ENCODE measurements around the gene ARHGAP32.
"Not testable (repeated sequence)": the region's sequence is repeated elsewhere in the genome, so short reads cannot be mapped to it uniquely, and the experiment has no call there.

The ARHGAP32 gene

DNA sequence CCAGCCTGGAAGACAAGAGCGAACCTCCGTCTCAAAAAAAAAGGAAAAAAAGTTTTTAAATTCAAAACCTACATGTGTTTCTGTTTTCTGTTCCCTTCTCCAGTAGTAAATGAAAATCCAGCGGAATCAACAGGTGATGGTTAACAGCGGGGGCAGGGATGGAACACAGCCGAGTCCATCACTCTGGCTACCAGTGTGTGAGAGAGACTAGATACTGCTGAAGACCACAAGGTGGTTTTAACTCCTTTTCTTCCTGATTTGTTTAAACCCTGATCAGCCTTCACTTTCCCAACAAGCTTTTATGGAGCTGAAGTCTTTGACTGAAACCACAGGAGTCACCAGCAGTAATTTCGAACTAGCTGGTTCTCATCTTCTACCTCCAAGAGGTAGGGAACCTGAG is 3.6 kb upstream of the ARHGAP32 start:
- DNase-seq, result no peak

GRCh38 chr11:129191649-129192048 is 476 bp downstream of the ARHGAP32 start:
- no peak for DNase-seq

- DNase-seq, result no peak
Measured at GRCh38 chr11:129190087-129190486, 2.0 kb downstream of the ARHGAP32 start.

- no peak for DNase-seq
Measured at GRCh38 chr11:129189646-129190045, 2.5 kb downstream of the ARHGAP32 start.

GRCh38 chr11:129185082-129185481 is 7.0 kb downstream of the ARHGAP32 start:
- not testable (repeated sequence) for DNase-seq

DNA sequence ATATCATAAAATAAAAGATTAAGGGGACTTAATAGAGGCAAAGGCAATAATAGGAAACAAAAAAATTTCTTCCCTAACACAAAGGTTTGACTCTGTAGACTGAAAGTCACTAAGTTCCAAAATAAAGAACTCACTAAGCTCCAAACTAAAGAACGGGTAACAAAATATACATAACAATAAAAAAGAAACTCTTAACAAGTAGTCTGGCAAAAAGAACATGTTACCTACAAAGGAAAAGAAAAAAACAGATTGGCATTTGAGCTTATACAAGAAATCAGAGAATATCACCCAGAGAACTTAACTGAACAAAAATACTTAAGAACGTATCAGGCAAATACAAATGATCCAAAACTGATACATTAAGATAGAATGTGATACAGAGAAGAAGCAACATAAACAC is 7.5 kb downstream of the ARHGAP32 start:
- DNase-seq, result no peak

DNA sequence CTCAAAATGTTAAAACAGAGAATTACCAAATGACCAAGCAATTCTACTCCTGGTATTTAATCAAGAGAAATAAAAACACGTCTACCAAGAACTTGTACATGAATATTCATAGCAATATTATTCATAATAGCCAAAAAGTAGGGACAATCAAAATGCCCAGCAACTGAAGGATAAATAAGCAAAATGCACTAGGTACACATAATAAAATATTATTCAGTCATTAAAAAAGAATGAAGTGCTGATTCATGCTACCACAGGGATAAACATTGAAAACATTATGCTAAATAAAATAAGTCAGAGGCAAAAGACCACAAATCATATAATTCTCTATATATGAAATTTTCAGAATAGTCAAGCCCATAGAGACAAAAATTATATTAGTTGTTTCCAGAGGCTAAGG is 24.8 kb downstream of the ARHGAP32 start:
- DNase-seq, result no peak

- no peak for DNase-seq
Measured at GRCh38 chr11:129163714-129164164, 28.4 kb downstream of the ARHGAP32 start.

DNA sequence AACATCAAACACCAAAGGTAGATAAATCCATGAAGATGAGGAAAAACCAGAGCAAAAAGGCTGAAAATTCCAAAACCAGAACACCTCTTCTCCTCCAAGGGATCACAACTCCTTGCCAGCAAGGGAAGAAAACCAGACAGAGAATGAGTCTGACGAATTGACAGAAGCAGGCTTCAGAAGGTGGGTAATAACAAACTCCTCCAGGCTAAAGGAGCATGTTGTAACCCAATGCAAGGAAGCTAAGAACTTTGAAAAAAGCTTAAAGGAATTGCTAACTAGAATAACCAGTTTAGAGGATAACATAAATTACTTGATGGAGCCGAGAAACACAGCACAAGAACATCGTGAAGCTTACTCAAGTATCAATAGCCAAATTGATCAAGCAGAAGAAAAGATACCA is 35.0 kb downstream of the ARHGAP32 start:
- DNase-seq, result not testable (repeated sequence)

GRCh38 chr11:129155745-129156144 is 36.4 kb downstream of the ARHGAP32 start:
- DNase-seq, result no peak

GRCh38 chr11:129148487-129148886 is 43.6 kb downstream of the ARHGAP32 start:
- DNase-seq, result no peak

GRCh38 chr11:129146191-129146590 is 45.9 kb downstream of the ARHGAP32 start:
- DNase-seq, result no peak

- DNase-seq, result no peak
Measured at GRCh38 chr11:129145276-129145675, 46.8 kb downstream of the ARHGAP32 start.

- DNase-seq, result no peak
Measured at GRCh38 chr11:129144256-129144655, 47.9 kb downstream of the ARHGAP32 start.

- no peak for DNase-seq
Measured at GRCh38 chr11:129143335-129143734, 48.8 kb downstream of the ARHGAP32 start.

DNA sequence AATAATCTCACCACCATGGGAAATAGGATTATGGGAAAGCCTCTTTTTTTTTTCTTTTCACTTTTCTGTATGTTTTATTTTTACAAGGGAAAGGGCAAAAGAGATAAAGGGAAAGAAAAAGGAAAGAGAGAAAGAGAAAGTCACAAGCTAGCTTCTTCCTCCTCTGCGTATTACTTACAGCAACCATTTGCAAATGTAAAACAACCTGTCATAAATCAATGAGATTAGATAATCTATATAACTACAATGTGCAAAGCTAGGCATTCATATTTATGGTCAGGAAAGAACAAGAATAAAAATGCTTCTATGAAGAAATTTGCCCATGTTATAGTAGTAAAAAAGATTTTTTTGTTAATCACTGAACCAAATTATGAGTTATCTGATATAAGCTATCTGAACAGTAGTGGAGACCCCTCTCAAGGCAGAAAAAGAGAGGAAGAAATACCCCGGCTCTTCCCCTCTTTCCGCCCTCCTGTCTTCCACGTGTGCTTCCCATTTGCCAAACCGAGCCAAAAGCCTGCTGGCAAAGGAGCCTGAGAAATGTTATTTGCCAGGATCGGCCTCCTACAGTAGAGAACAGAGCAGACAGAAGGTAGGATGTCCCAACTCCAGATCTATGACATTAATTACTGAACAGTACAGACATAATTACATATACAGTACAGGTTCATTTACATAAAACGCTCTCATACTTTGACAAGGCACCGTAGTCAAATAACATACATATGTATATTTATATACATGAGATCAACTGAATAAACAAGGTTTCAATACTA is 50.2 kb downstream of the ARHGAP32 start:
- DNase-seq, result no peak

DNA sequence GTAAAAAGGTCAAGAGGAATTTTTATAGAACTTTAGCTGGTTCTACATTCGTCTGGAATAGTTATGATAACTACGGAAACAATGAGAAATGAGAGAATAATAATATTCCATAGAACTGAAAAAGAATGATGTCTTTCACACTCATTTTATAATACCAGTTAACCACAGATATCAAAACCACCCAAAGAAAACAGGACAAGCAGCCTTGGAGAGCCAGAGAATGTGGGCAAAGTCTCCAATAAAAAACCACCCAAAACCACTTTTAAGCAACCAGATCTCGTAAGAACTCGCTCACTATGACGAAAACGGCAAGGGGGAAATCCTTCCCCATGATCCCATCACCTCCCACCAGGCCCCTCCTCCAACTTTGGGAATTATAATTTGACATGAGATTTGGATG is 60.8 kb downstream of the ARHGAP32 start:
- no peak for DNase-seq

- not testable (repeated sequence) for DNase-seq
Measured at GRCh38 chr11:129128881-129129620, 63.1 kb downstream of the ARHGAP32 start.

DNA sequence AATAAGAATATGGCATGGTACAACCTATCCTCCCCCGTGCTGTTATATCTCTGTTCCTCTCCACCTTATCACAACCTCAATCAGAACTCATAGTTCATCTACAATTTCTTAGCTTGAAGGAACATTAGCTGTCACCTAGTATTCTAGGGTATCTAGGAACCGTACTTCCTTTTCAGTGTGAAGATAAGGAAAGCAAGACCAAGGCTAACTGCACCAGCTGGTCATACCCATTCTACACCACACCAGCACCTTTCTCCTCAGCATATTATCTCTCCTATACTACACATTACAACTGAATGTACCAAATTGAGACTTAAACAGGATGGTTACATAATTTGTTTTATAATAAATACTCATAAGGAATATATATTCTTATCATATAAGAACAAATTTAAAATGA is 73.1 kb downstream of the ARHGAP32 start:
- DNase-seq, result no peak

- peak; percentile 20 for DNase-seq
Measured at GRCh38 chr11:129117595-129118350, 74.4 kb downstream of the ARHGAP32 start.

- DNase-seq, result no peak
Measured at GRCh38 chr11:129115652-129116586, 76.2 kb downstream of the ARHGAP32 start.

GRCh38 chr11:129109701-129110100 is 82.4 kb downstream of the ARHGAP32 start:
- no peak for DNase-seq

All from activated T-cell treated with anti-CD3 and anti-CD28 coated beads, Interleukin-2, amount 50 U/mL, for 1 hour (primary cell).